Body of pancreas (tissue), 4 donors: ENCODE measurements around the gene ZNF232.

Source experiments
- CTCF ChIP-seq, 7 experiments: fragments of 450-650 bp in 4 of 7; fragments of 200-600 bp in 3 of 7; sonication (generic) in 3 of 7; IDR thresholded peaks; one replicate each; pipeline ENCODE4 v1.5.1; 2016 to 2019; ENCODE audit warnings: antibody characterized with exemption in 7 of 7
- POLR2A ChIP-seq, 3 donors: fragments of 450-650 bp; IDR thresholded peaks; one replicate each; pipeline ENCODE4 v1.6.1; 2016; ENCODE audit warnings: antibody characterized with exemption in 3 of 3, mild to moderate bottlenecking in 2 of 3

- TF ChIP-seq CTCF (IDR thresholded peaks at IDR 0.05) (no peak), POLR2A (IDR thresholded peaks at IDR 0.05) (no peak)
Observed at GRCh38 chr17:5123343-5124124, 11.9 kb upstream of the ZNF232 start.
